Measurements from ENCODE around the gene MYB.

The MYB gene

GRCh38 chr6:135165031-135165430 lies 16.1 kb upstream of the MYB start:
- DNase-seq: no peak

GRCh38 chr6:135166515-135166914 lies 14.6 kb upstream of the MYB start:
- DNase-seq: no peak

- no peak for DNase-seq
These were observed 13.5 kb upstream of the MYB start for GRCh38 chr6:135167617-135168016.

GRCh38 chr6:135168766-135169165 lies 12.3 kb upstream of the MYB start:
- no peak for DNase-seq

GRCh38 chr6:135170238-135170637 lies 10.9 kb upstream of the MYB start:
- no peak for DNase-seq

- no peak for DNase-seq
These were observed 10.3 kb upstream of the MYB start for GRCh38 chr6:135170849-135171248.

- no peak for DNase-seq
These were observed 7.7 kb upstream of the MYB start for GRCh38 chr6:135173242-135173988.

- no peak for DNase-seq
These were observed 7.1 kb upstream of the MYB start for GRCh38 chr6:135173989-135174484.

- no peak for DNase-seq
These were observed 5.0 kb upstream of the MYB start for GRCh38 chr6:135176058-135176457.

- no peak for DNase-seq
These were observed 4.6 kb upstream of the MYB start for GRCh38 chr6:135176464-135176863.

- DNase-seq: no peak
These were observed 1.7 kb upstream of the MYB start for GRCh38 chr6:135179372-135179771.

GRCh38 chr6:135179920-135180541 lies 1.1 kb upstream of the MYB start:
- DNase-seq: peak; percentile 10

GRCh38 chr6:135181333-135182070 lies 394 bp downstream of the MYB start:
- DNase-seq: peak; percentile 13

GRCh38 chr6:135182071-135183001 lies 1.2 kb downstream of the MYB start:
- DNase-seq: peak; percentile 19

- peak; percentile 67 for DNase-seq
These were observed 2.0 kb downstream of the MYB start for GRCh38 chr6:135183002-135183531.

- DNase-seq: peak; percentile 82
These were observed 2.7 kb downstream of the MYB start for GRCh38 chr6:135183532-135184440.

- DNase-seq: no peak
These were observed 4.4 kb downstream of the MYB start for GRCh38 chr6:135185483-135185882.

GRCh38 chr6:135186255-135186654 lies 5.1 kb downstream of the MYB start:
- no peak for DNase-seq

- DNase-seq: no peak
These were observed 6.3 kb downstream of the MYB start for GRCh38 chr6:135187372-135187771.

- DNase-seq: no peak
These were observed 7.6 kb downstream of the MYB start for GRCh38 chr6:135188718-135189117.

- DNase-seq: no peak
These were observed 8.2 kb downstream of the MYB start for GRCh38 chr6:135189344-135189743.

Measured in CD4-positive, alpha-beta T cell treated with Interleukin-10 for 1 hour (primary cell).